NCI-H2196 (cell line): Measurements from ENCODE around the gene AFDN.

Experiments used
- DNase-seq: peaks from one replicate; lab custom pipeline; 2025; ENCODE audit not compliant: unreplicated experiment; lab: John Stamatoyannopoulos, UW

AFDN gene

GRCh38 chr6:167795874-167796191 lies 30.9 kb upstream of the AFDN start:
- DNase-seq, result no peak

- DNase-seq, result no peak
These were observed 30.3 kb upstream of the AFDN start for GRCh38 chr6:167796192-167796981.

GRCh38 chr6:167797011-167797471 lies 29.7 kb upstream of the AFDN start:
- DNase-seq, result no peak

- no peak for DNase-seq
These were observed 29.0 kb upstream of the AFDN start for GRCh38 chr6:167797476-167798265.

- no peak for DNase-seq
These were observed 28.3 kb upstream of the AFDN start for GRCh38 chr6:167798453-167798852.

- no peak for DNase-seq
These were observed 27.5 kb upstream of the AFDN start for GRCh38 chr6:167799033-167799821.

GRCh38 chr6:167800549-167800948 lies 26.2 kb upstream of the AFDN start:
- no peak for DNase-seq

GRCh38 chr6:167801263-167801662 lies 25.4 kb upstream of the AFDN start:
- no peak for DNase-seq

GRCh38 chr6:167802339-167802738 lies 24.4 kb upstream of the AFDN start:
- no peak for DNase-seq

GRCh38 chr6:167803816-167804215 lies 22.9 kb upstream of the AFDN start:
- DNase-seq, result no peak

- no peak for DNase-seq
These were observed 22.3 kb upstream of the AFDN start for GRCh38 chr6:167804281-167805013.

- no peak for DNase-seq
These were observed 21.2 kb upstream of the AFDN start for GRCh38 chr6:167805349-167806060.

GRCh38 chr6:167806061-167806700 lies 20.5 kb upstream of the AFDN start:
- DNase-seq, result no peak

- DNase-seq, result no peak
These were observed 19.5 kb upstream of the AFDN start for GRCh38 chr6:167807200-167807599.

- no peak for DNase-seq
These were observed 19.0 kb upstream of the AFDN start for GRCh38 chr6:167807756-167808155.

- no peak for DNase-seq
These were observed 15.7 kb upstream of the AFDN start for GRCh38 chr6:167811040-167811439.

- DNase-seq, result no peak
These were observed 15.1 kb upstream of the AFDN start for GRCh38 chr6:167811442-167812087.

GRCh38 chr6:167812088-167812487 lies 14.6 kb upstream of the AFDN start:
- DNase-seq, result no peak

GRCh38 chr6:167815296-167815980 lies 11.3 kb upstream of the AFDN start:
- no peak for DNase-seq
